ENCODE results near the gene CTNNA1. TPM values are rescaled to one million over a fixed set of nuclear protein-coding genes. Genes with fewer than 3 reads are reported as not detected.
A peak's percentile ranks its signal among the peaks of the same experiment; 100 is the strongest.

CTNNA1 gene
- total and polyA plus RNA-seq, 2 of the 8 experiments (the other 6 are each of a cell fraction or from before 2014, with no cell fraction given), result 115 to 349 TPM

GRCh38 chr5:138979684-138980280, 226.6 kb downstream of the CTNNA1 start:
- Histone ChIP-seq H2BK15ac (ENCODE audit: low read length) (no peak overlapping the region), H3K18ac (ENCODE audit: extremely low read depth, low read length) (no peak overlapping the region), H3K36me3 (ENCODE audit: control insufficient read depth in 2 of 4, insufficient read depth in 4 of 4, low read length in 3 of 4) (no peaks in the 10 kb centered on the region), H2BK12ac (ENCODE audit: low read depth, low read length) (no peak overlapping the region), H2BK20ac (ENCODE audit: low read length) (no peak overlapping the region), H3K9me3 (ENCODE audit: insufficient read depth in 2 of 2, low read depth in 1 of 2, low read length in 1 of 2) (no peaks in the 10 kb centered on the region), H3K23me2 (ENCODE audit: low read depth, low read length) (no peaks in the 10 kb centered on the region), H3K4me3 (ENCODE audit: extremely low read depth in 1 of 4, insufficient read depth in 2 of 4, low read depth in 3 of 4, low read length in 4 of 4) (no peak overlapping the region), H3K9ac (replicated peaks in 1 of 4; ENCODE audit: extremely low read depth in 1 of 4, low read depth in 3 of 4, low read length in 3 of 4) (no peak overlapping the region), H4K8ac (ENCODE audit: extremely low read depth, insufficient read depth, low read length) (no peak overlapping the region), H2AFZ (ENCODE audit: low read length) (no peak overlapping the region), H3K4me2 (ENCODE audit: insufficient read depth in 1 of 2, low read depth in 2 of 2, low read length in 2 of 2) (no peak overlapping the region), H3K27me3 (replicated peaks in 1 of 4; ENCODE audit: control insufficient read depth in 3 of 4, extremely low read depth in 1 of 4, insufficient read depth in 3 of 4, low read length in 3 of 4) (no peaks in the 10 kb centered on the region), H3K27ac (ENCODE audit: low read depth, low read length) (no peak overlapping the region), H2BK120ac (replicated peaks; ENCODE audit: low read depth, low read length) (no peak overlapping the region), H3K23ac (ENCODE audit: insufficient read length) (no peak overlapping the region), H3K79me2 (ENCODE audit: control insufficient read depth in 1 of 2, insufficient read depth in 2 of 2, low read length in 2 of 2) (no peaks in the 10 kb centered on the region), H3K79me1 (ENCODE audit: low read depth, low read length) (no peaks in the 10 kb centered on the region), H4K91ac (replicated peaks; ENCODE audit: insufficient read length, low read length) (no peak overlapping the region), H4K20me1 (replicated peaks in 1 of 2; ENCODE audit: control insufficient read depth in 1 of 2, insufficient read depth in 2 of 2, low read length in 2 of 2) (no peaks in the 10 kb centered on the region), H3K4ac (replicated peaks; ENCODE audit: insufficient read length, low read depth, low read length) (no peak overlapping the region), H2BK5ac (ENCODE audit: low read depth, low read length) (no peak overlapping the region), H4K5ac (ENCODE audit: insufficient read length, low read depth, low read length) (peak overlapping the region; percentile 29), H2AK5ac (ENCODE audit: low read depth, low read length) (no peak overlapping the region), H3K14ac (ENCODE audit: insufficient read length) (no peak overlapping the region), H3K4me1 (replicated peaks in 1 of 4; ENCODE audit: control insufficient read depth in 3 of 4, insufficient read depth in 4 of 4, low read length in 3 of 4) (peaks cover 0 to 5% (median 0%) of the 10 kb centered on the region in 4 experiments; a peak in 1 of 7 replicates), H3K56ac (replicated peaks; ENCODE audit: insufficient read length, low read depth, low read length) (no peak overlapping the region)
- FAIRE-seq (no peak), DNase-seq (ENCODE audit: low read depth in 1 of 2, low spot score in 2 of 2) (peak in 1 of 2 experiments; percentile 37)
- 91% methylated on average over 5 of the region's 5 CpGs; no CpG with 5 or more reads in 1 of the 2 experiments for WGBS, 2 experiments (ENCODE audit: extremely low coverage in 1 of 2, insufficient coverage in 1 of 2, insufficient read length in 1 of 2, insufficient replicate concordance in 2 of 2, low coverage in 1 of 2, low lambda C conversion rate in 2 of 2, missing lambda C conversion rate in 1 of 2)
- CTCF ChIA-PET (ENCODE audit: partially characterized antibody), result interaction anchor here (0.6 to 1.9 kb wide), 5 partner anchors 13 to 433 kb away, joined by 3 to 5 read pairs (median 3); no protein-coding TSS in a partner anchor
- POLR2A ChIA-PET (ENCODE audit: partially characterized antibody), result no interaction called here
- TF ChIP-seq KDM5A (IDR thresholded peaks at IDR 0.05; ENCODE audit: low read length) (no peak), SIX5 (IDR thresholded peaks at IDR 0.05; ENCODE audit: low read depth, low read length) (no peak), TAF7 (optimal IDR thresholded peaks at IDR 0.05; ENCODE audit: borderline replicate concordance, low read depth, low read length) (no peak), BRCA1 (IDR thresholded peaks at IDR 0.05; ENCODE audit: low read depth, low read length) (no peak), NRF1 (IDR thresholded peaks at IDR 0.05; ENCODE audit: low read depth, low read length) (no peak), POLR2A (IDR thresholded peaks at IDR 0.05; ENCODE audit: control extremely low read depth in 1 of 2, low read depth in 2 of 2, low read length in 2 of 2) (no peak), EGR1 (IDR thresholded peaks at IDR 0.05; ENCODE audit: borderline replicate concordance, low read depth, low read length) (no peak), CBX5 (IDR thresholded peaks at IDR 0.05; ENCODE audit: low read depth, low read length) (no peak), CBX8 (IDR thresholded peaks at IDR 0.05; ENCODE audit: borderline replicate concordance, low read depth, low read length) (no peak), GTF2F1 (IDR thresholded peaks at IDR 0.05; ENCODE audit: borderline replicate concordance, low read depth, low read length) (no peak), RAD21 (IDR thresholded peaks at IDR 0.05 in 1 of 2, conservative IDR thresholded peaks at IDR 0.05 in 1 of 2; ENCODE audit: low read depth in 2 of 2, low read length in 2 of 2) (no peak), SIN3A (conservative IDR thresholded peaks at IDR 0.05 in 1 of 2, IDR thresholded peaks at IDR 0.05 in 1 of 2; ENCODE audit: low read depth in 1 of 2, low read length in 2 of 2) (no peak), PHF8 (conservative IDR thresholded peaks at IDR 0.05; ENCODE audit: low read depth, low read length) (no peak)
